Raji (cell line): ENCODE results near the gene SLC2A9.

ENCODE experiments used
- POLR2A ChIP-seq: IDR thresholded peaks from 2 replicates; pipeline ENCODE4 v1.6.1; 2011; ENCODE audit warnings: low read depth, low read length, control low read depth; ENCODE audit not compliant: insufficient read depth

Gene SLC2A9

DNA sequence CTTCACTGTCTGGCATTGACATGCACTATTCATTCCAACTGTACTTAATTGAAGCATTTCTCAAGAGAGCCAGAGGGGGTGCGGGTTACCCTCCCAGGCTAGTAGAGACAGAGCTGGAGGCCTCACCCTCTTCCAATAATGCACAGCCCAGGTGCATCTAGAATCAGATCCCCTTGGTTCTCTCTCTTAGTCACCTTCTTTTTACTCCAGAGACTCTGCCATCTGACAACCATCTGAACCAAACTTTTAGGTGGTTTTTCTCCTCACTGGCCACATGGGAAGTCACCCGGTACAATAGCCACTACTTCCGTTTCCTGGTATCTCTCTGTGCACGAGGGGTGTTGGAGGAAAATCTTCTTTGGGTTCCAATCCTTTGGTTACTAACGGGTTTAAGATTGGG is 81.3 kb downstream of the SLC2A9 start:
- TF ChIP-seq POLR2A = no peak

DNA sequence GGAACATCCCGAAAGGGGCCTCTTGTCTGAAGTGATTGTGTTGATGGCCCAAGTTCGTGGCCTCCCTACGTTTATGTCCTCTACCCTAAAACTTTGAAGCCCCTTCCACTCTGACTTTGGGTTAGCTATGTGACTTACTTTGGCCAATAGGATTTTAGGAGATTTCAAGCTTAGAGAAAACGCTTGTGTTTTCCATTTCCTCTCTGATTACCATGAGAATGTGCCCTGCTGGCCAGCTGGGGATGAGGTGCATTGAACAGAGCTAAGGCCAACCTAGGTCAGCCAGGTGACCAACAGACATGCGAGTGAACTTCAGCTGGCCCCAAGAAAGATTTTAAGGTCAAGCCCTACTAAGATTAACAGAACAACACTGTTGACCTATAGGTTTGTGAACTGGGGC is 82.4 kb downstream of the SLC2A9 start:
- TF ChIP-seq POLR2A = no peak

DNA sequence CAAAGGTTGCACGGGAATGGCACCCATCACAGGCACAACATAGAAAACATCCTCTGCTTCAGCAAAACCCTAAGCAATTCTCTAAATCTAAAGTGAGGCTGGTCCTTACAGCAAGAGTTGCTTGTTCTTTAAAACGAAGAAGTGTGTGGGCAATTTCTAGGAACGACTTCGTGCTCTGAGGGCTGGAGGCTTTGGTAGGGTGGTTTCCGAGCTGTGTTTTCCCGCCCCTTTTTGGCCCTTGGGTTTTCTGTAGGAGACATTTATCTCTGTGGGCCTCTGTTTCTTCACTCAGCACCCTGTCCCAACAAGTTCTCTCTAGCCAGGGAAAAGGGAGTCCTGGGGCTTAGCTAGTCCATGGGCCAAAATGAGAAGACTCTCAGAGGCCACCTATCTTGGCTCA is 84.2 kb downstream of the SLC2A9 start:
- TF ChIP-seq POLR2A = no peak

DNA sequence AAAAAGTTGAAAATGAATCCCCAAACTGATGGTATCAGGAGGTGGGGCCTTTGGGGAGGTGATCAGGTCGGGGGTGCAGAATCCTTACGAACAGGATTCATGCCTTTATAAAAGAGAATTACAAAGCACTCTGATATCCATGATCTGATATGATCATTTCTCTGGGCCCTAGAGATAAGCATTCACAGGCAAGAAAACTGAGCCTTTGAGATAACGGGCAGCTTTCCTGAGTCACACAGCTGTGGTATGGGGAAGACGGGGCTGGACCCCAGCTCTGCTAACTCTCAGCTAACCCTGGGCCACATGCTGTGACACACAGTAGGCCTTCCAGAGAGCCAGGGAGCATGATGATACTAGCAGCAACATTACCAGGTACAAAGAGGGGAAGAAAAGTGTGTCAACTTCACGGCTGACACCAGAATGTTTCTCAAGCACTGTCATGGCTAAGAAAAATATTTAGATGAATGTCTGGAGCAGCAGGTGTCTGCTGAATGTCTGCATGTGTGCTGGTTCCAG is 85.1 kb downstream of the SLC2A9 start:
- no peak for TF ChIP-seq POLR2A

DNA sequence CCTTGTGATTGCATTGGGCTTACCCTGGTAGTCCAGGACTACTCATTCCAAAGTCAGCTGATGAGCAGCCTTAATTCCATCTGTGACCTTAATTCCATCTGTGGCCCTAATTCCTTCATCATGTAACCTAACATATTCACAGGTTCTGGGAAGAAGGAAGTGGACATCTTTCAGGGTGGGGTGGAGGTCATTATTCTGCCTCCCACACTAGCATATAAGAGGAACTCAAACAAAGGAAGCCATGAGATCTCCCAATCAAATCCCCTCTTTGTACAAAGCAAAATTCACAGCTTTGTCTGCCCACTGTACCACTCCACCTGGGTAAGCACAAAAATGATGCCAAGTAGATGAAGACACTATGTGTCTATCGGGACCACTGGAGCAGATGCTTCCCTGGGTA is 87.3 kb downstream of the SLC2A9 start:
- TF ChIP-seq POLR2A = no peak

DNA sequence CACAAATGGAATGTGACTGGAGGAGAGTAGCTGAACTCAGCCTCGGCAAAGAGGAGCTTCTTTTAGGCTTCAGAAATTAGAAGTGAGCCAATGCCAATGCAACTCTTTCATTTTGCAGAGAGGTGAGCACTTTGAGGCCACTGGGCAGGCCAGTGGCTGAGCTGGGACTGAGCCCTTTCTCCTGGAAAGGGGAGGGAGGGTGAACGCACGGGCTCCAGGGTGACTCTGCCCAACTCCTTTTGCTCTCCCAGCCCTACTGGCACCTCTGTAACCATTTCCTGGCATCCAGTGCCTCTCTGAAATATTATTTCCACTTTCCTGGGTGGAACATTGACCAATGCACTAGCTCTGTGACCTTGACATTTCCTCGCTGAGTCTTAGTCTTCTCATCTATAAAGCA is 88.1 kb downstream of the SLC2A9 start:
- no peak for TF ChIP-seq POLR2A

DNA sequence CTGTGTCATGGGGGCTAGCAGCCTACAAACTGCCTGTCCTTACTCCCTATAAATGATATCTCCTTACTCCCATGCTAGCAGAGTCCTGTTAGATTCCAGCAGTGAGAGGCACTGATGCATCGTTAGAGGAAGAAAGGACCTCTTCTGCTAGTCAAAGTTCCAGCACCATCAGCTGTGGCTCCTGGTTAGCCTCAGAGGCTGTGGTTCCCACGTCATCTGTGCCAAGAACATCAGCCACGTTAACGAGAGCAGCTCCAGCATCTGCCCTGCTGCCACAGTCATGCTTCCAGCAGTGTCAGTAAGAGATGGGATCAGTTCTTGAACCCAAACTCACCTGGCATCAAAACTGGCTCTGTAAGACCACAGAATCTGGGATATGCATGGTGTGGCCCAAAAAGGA is 88.5 kb downstream of the SLC2A9 start:
- no peak for TF ChIP-seq POLR2A

DNA sequence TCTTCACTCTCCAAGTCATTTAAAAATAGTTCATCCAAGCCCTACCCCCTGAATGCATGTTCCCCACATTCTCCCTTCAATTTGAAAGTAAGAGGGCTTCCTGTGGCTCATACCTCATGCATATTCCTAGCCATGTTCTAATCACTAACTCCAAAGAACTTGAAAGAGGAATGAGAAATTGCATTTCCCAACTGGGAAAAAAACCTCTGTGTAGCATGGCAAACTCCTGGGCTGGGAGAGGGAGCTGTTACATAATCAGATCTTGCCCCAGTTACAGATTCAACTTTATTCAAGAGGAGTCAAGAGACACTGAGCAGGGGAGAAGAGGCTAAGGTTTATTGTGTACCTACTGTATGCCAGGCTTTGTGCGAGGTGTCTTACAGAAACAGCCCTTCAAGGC is 90.2 kb downstream of the SLC2A9 start:
- no peak for TF ChIP-seq POLR2A

DNA sequence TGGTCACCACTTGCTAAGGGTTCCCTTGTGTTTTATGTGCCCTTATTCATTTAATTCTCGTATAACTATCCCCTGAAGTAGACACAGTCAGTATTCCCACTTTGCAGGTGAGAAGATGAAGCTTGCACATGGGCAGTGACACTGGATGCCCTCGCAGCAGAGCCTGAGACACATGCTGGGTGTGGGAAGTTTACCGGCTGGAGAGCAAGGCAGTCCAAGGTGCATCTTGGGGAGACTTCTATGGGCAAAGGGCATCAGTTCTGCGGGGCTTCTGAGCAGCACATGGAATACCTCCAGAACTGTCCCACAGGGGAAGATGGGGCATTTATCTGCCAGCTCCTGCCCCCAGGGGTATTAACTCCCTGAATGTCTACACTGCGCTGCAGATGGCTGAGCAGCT is 92.2 kb downstream of the SLC2A9 start:
- no peak for TF ChIP-seq POLR2A

DNA sequence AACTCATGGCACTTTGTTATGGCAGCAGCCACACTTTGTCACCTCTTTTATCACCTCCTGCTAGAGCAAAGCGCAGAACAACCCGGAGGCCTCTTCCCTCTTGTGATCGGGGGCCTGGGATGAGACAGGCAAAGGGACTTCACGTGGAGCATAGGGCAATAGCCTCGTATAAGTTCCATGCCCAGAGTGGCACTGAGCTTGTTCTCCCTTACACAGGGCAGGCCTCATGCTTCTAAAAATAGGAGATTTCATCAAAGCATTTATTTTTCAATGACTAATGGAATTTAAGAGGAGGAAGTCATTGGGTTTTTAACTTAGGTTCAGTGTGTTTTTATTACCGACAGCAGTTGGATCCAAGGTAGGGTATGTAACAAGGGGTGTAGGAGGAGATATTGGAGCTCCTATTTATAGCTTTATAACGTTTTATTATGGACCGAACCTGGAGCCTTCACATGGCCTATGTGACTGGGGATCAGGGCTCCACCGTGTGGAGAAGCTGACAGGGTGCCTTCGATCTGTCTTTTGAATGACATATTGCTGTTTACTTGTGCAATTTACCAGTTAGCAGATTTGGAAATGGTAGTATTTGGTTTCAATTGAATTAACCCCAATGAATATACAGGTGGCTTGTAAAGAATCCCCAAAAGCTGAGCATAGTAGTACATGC is 93.8 kb downstream of the SLC2A9 start:
- TF ChIP-seq POLR2A = no peak

DNA sequence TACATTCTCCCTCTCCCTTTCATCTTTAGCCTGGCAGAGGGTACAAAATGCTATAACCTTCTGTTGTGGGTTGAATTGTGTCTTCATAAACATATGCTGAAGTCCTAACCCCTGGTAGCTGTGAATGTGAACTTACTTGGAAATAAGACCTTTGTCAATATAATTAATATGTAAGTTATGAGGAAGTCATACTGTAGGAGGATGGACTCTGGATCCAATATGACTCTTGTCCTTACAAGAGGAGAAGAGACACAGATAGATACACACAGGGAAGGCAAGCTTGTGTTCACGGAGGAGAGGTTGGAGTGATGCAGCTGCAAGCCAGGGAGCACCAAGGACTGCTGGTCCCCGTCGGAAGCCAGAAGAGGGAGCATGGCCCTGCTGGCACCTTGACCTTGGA is 94.7 kb downstream of the SLC2A9 start:
- no peak for TF ChIP-seq POLR2A

DNA sequence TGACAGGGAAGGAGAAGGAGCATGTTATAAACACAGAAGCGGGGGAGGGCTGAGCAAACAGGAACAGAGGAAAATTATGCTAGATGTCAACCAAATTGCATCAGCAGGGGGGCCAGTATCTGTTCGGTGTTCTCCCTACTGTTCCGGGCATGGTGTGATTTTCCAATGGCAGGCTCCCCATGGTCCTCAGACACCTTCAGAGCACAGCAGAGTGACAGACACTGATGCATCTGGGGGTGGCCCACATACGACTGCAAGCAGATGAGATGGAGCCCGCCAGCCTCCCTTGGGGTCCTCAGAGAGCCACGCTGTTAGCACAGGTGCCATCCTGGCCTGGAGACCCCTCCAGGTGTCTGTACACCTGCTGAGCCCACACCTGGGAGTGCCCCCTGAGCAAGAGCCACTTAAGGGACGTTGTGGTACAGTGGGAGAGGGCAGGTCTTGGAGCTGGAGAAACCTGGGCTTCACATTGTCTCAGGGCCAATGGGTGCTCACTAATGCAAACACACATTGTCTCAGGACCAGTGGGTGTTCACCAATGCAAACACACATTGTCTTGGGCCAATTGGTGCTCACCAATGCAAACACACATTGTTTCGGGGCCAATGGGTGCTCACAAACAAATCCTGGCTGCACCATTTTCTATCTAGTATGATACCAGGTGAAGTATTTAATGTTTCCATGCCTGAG is 95.4 kb downstream of the SLC2A9 start:
- TF ChIP-seq POLR2A = no peak

DNA sequence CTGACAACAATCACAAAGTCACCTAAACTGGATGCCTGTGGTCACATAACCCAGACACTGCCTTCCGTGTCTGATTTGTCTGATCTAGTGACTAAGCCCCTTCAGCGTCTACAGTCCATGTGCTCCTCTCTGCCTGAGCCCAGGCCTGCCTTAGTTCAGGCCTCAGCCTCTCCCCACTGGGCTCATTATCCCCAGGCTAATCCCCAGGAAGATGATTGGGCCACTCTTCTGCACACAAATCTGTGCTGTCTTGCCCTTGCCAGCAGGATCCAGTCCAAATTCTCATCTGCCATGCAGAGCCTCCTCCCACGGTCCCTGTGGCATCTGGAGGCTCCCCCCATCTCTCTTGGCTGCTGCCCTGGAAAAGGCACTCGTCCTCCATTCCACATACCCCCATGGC is 96.5 kb downstream of the SLC2A9 start:
- no peak for TF ChIP-seq POLR2A

DNA sequence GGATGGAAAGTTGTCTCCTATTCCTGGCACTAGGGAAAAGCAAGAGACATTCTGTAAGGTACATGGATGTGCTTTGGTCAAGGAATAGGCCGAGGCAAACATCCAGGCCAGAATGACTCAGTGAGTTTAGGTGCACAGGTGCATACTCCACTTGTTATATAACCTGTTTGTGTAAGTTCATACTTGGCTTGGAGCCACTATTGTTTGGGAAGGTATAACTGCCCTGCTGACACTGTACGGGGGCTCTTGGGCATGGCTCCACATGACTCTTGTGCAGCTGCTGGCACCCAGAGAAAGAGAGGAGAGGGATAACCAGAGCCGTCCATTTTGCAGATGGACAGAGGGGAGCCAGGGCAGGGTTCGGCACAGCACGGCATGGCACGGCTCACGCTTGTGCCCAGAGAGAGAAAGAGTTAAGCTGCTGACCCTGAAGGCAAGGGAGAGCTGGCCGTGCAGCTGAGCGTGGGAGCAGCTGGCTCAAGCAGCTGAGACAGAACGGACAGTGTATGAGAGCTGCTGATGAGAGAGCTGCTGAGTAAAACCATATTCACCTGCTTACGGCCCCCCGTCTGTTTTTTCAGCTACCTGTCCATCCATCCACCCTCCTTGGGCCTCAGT is 98.0 kb downstream of the SLC2A9 start:
- no peak for TF ChIP-seq POLR2A

DNA sequence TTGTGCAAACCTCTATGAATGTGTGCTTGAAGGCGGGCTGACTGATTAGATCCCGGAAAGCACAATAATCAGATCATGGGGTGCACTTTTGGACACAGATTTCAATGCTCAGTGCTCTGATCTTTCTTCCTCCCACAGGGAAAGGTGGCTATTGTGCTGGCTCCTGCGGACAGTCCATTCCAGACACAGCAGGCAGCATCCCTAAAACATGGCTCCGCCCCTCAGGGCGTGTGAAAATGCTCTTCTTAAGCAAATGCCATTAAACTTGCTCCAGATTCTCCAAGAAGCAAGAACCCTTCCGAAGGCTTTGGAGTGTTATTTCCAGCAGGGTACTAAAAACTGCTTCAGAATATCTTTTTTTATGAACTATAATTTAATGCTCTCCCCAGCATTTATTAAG is 100.0 kb downstream of the SLC2A9 start:
- TF ChIP-seq POLR2A = no peak

DNA sequence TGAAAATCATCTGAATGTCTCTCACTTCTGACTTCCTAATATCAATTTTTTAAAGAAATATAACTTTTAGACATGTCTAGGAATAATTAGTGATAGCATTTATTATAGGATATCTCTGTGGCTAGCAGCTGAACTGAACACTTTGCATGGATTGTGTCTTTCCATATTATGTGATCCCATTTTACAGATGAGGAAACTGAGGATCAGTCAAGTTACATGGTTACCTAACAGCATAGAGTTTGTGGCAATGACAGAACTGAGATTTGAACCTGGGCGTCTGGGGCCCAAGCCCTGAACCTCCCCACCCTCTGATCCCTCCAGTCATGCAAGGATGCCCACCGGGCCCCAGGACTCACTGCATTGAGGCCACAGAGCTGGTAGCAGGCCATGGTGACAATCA is 101.3 kb downstream of the SLC2A9 start:
- TF ChIP-seq POLR2A = no peak

DNA sequence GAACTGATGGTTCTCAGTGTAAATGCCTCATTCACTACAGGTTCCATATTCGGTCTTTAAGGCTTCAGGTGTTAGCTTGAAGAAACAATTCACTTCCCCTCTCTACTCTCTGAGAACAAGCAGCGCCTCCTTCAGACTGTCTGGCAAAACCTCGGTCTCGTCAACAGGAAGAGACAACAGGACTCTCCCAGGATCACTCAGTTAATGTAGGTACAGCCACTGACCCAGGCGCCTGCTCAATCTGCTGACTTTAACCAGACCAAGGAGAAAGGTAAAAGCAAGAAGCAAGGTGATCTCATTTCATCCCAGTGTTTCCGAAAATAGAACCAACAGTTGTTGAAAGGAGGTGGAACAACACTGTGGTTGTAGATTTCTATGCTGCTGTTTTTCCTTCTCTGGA is 102.2 kb downstream of the SLC2A9 start:
- no peak for TF ChIP-seq POLR2A

DNA sequence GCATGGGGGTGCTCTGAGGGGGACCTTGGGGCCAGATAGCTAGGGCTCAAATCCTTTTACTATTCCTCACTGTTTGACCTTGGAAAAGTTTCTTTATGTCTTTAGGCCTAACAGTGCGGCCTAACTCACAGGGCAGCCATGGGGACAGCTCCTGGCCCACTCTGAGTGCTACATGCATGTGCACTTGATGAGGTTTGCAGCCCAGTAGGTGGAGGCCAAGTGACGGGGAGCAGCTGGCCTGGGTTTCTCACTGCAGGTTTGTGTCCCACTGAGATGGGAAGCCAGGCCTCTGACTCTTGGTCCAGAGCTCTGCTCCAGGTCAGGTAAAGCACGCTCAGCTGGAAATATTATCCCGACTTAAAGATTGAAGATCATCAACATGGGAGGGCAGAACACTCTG is 102.8 kb downstream of the SLC2A9 start:
- TF ChIP-seq POLR2A = no peak
